HepG2 (cell line): ENCODE results near the gene TTYH2. TPM values are rescaled to one million over a fixed set of nuclear protein-coding genes. Genes with fewer than 3 reads are reported as not detected.

Source experiments
- CBFB ChIP-seq: sonication (generic); formaldehyde crosslinking; IDR thresholded peaks from 2 replicates; pipeline ENCODE4 v1.4.0; 2020; ENCODE audit warnings: missing genetic modification reagents
- DNMT3B ChIP-seq: conservative IDR thresholded peaks from 2 replicates; pipeline ENCODE4 v1.6.1; 2016; ENCODE audit warnings: missing biosample characterization, control low read depth
- HOXA7 ChIP-seq: sonication (generic); formaldehyde crosslinking; IDR thresholded peaks from 2 replicates; pipeline ENCODE4 v1.8.1; 2022; ENCODE audit warnings: mild to moderate bottlenecking, missing genetic modification reagents, moderate library complexity
- MAF1 ChIP-seq: sonication (generic); formaldehyde crosslinking; IDR thresholded peaks from 2 replicates; pipeline ENCODE4 v1.5.0; 2020; ENCODE audit warnings: missing genetic modification reagents, borderline replicate concordance
- MED8 ChIP-seq: sonication (generic); formaldehyde crosslinking; IDR thresholded peaks from 2 replicates; pipeline ENCODE4 v1.8.1; 2023; ENCODE audit warnings: mild to moderate bottlenecking, missing genetic modification reagents; ENCODE audit not compliant: insufficient replicate concordance
- PREB ChIP-seq: sonication (generic); formaldehyde crosslinking; IDR thresholded peaks from 2 replicates; pipeline ENCODE4 v1.4.0; 2020; ENCODE audit warnings: missing genetic modification reagents
- RERE ChIP-seq: IDR thresholded peaks from 2 replicates; pipeline ENCODE4 v1.6.1; 2016; ENCODE audit warnings: low read depth, missing genetic modification reagents, missing compliant biosample characterization
- RNF2 ChIP-seq: fragments of 450-650 bp; conservative IDR thresholded peaks from 2 replicates; pipeline ENCODE4 v1.6.1; 2016; ENCODE audit warnings: low read depth
- SMC3 ChIP-seq: IDR thresholded peaks from 2 replicates; pipeline ENCODE4 v1.6.1; 2011; ENCODE audit warnings: low read length, improper control_type of control experiment
- SRF ChIP-seq: IDR thresholded peaks from 2 replicates; pipeline ENCODE4 v1.6.1; 2011; ENCODE audit warnings: mild to moderate bottlenecking, low read depth, low read length, moderate library complexity
- TOE1 ChIP-seq: sonication (generic); formaldehyde crosslinking; IDR thresholded peaks from 2 replicates; pipeline ENCODE4 v1.4.0; 2020; ENCODE audit warnings: mild to moderate bottlenecking, missing genetic modification reagents
- ZNF362 ChIP-seq: sonication (generic); formaldehyde crosslinking; IDR thresholded peaks from 2 replicates; pipeline ENCODE4 v1.4.0; 2020; ENCODE audit warnings: missing genetic modification reagents, mild to moderate bottlenecking, borderline replicate concordance
- ZNF614 ChIP-seq: IDR thresholded peaks from 2 replicates; pipeline ENCODE4 v1.6.1; 2018; ENCODE audit warnings: missing biosample characterization, missing genetic modification reagents, inconsistent platforms, borderline replicate concordance
- ZNF781 ChIP-seq: sonication (generic); formaldehyde crosslinking; IDR thresholded peaks from 2 replicates; pipeline ENCODE4 v1.5.1; 2020; ENCODE audit warnings: borderline replicate concordance, mild to moderate bottlenecking, missing genetic modification reagents; ENCODE audit errors: not compliant biosample characterization
- polyA plus RNA-seq, 8 experiments: library from polyadenylated mRNA; depleted of rRNA in 3 of 8; stranded (reverse) in 7 of 8; unstranded in 1 of 8; fragments of >200 nt; fragmentation: Illumina TruSeq in 4 of 8; extraction: Trizol in 4 of 8; gene quantifications; 2 replicates each; pipeline versions ENCODE4 v1.2.1 to v1.2.3, GENCODE V29; 2011 to 2016; ENCODE audit warnings: low read depth in 4 of 8, missing spikeins in 1 of 8, mixed read lengths in 1 of 8; ENCODE audit not compliant: insufficient read depth in 1 of 8
- total RNA-seq, 5 experiments: library from RNA; depleted of rRNA; stranded (reverse); fragments of >200 nt; fragmentation: Illumina TruSeq; extraction: Trizol; gene quantifications; 2 replicates each; pipeline ENCODE4 v1.2.3, GENCODE V29; 2016; ENCODE audit warnings: low read depth in 1 of 5
- TF ChIP-seq, protein P1 (sequence below): sonication (generic); formaldehyde crosslinking; IDR thresholded peaks from 2 replicates; pipeline ENCODE4 v1.5.0; 2020; ENCODE audit warnings: missing genetic modification reagents
- TF ChIP-seq, protein P2 (sequence below): sonication (generic); formaldehyde crosslinking; conservative IDR thresholded peaks from 2 replicates; pipeline ENCODE4 v1.4.0; 2020; ENCODE audit warnings: missing genetic modification reagents

Gene TTYH2
- total and polyA plus RNA-seq, 2 of the 13 experiments (the other 11 are each of a cell fraction or from before 2014, with no cell fraction given): 0.77 to 0.96 TPM

DNA sequence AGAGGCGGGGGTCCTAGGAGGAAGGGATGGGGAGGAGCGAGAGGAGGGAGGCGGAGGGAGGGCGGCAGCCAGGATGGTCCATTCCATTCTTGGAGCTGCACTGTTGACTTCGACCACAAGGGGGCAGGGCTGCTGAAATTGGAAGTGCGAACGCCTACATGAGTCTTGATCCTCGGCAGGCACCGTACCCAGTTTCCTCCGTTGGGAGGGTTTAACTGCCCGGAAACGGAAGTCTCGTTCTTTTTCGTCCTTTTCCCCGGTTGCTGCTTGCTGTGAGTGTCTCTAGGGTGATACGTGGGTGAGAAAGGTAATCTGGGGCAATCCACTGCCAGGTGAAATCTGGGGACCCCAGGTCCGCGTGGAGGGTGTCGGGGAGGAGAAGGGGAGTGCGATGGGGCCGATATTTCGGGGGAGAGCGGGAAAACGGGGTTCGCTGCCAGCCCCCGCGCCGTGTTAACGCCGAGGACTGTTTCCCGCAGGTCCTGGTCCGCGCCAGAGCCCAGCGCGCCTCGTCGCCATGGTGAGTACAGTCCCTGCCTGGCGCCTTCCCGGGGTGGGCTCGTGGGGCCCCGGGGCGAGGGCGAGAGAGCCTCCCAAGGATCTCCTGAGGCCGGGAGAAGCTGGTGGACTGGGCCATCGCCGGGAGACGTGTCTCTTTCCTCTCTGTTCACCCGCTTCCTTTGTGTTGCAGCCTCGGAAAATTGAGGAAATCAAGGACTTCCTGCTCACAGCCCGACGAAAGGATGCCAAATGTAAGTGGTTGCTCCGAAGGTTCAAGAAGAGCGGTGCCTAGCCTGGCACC is 9.7 kb upstream of the TTYH2 start, which contains the start of gene RPL38 (continued):
- TF ChIP-seq MED8 (CRISPR knock-in tag) (peak; percentile 73), HOXA7 (no peak), TOE1 (CRISPR knock-in tag) (peak; percentile 68; the same call in 1 of the 2 replicates), RERE (0 out of 2 replicates have a peak, but pooled peaks have one; percentile 25), RNF2 (peak; percentile 86), DNMT3B (CRISPR knock-in tag) (no peak), SRF (peak; percentile 77; the same call in 1 of the 2 replicates), MAF1 (CRISPR knock-in tag) (peak; percentile 54; the same call in 1 of the 2 replicates), ZNF781 (CRISPR knock-in tag) (peak; percentile 96), ZNF614 (CRISPR knock-in tag) (peak; percentile 95; the same call in 1 of the 2 replicates), ZNF362 (CRISPR knock-in tag) (peak; percentile 87), PREB (no peak; the same call in 1 of the 2 replicates), CBFB (CRISPR knock-in tag) (peak; percentile 89), SMC3 (peak; percentile 56; the same call in 1 of the 2 replicates)
- TF ChIP-seq, protein P1, sequence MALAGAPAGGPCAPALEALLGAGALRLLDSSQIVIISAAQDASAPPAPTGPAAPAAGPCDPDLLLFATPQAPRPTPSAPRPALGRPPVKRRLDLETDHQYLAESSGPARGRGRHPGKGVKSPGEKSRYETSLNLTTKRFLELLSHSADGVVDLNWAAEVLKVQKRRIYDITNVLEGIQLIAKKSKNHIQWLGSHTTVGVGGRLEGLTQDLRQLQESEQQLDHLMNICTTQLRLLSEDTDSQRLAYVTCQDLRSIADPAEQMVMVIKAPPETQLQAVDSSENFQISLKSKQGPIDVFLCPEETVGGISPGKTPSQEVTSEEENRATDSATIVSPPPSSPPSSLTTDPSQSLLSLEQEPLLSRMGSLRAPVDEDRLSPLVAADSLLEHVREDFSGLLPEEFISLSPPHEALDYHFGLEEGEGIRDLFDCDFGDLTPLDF (CRISPR knock-in tag): 0 out of 2 replicates have a peak, but pooled peaks have one; percentile 63
- TF ChIP-seq, protein P2, sequence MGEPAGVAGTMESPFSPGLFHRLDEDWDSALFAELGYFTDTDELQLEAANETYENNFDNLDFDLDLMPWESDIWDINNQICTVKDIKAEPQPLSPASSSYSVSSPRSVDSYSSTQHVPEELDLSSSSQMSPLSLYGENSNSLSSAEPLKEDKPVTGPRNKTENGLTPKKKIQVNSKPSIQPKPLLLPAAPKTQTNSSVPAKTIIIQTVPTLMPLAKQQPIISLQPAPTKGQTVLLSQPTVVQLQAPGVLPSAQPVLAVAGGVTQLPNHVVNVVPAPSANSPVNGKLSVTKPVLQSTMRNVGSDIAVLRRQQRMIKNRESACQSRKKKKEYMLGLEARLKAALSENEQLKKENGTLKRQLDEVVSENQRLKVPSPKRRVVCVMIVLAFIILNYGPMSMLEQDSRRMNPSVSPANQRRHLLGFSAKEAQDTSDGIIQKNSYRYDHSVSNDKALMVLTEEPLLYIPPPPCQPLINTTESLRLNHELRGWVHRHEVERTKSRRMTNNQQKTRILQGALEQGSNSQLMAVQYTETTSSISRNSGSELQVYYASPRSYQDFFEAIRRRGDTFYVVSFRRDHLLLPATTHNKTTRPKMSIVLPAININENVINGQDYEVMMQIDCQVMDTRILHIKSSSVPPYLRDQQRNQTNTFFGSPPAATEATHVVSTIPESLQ: peak; percentile 80; the same call in 1 of the 2 replicates
